Loucy (cell line): ENCODE results near the gene CACFD1.

Experiments used
- H2AFZ ChIP-seq: fragments of 200-600 bp; sonication (generic); 2 replicates; pipeline ENCODE4 v1.6.0; 2016; ENCODE audit warnings: antibody characterized with exemption, mild to moderate bottlenecking, low read length, moderate library complexity
- H3F3A ChIP-seq: fragments of 200-600 bp; 2 replicates; pipeline ENCODE4 v1.6.0; 2016; ENCODE audit warnings: antibody characterized with exemption, low read depth, mild to moderate bottlenecking
- H3K27me3 ChIP-seq: fragments of 200-600 bp; sonication (generic); 2 replicates; pipeline ENCODE4 v1.6.1; 2014; ENCODE audit warnings: low read length, mild to moderate bottlenecking; ENCODE audit not compliant: insufficient read depth, poor library complexity, severe bottlenecking
- H3K36me3 ChIP-seq: fragments of 200-600 bp; sonication (generic); 2 replicates; pipeline ENCODE4 v1.6.1; 2016; ENCODE audit warnings: low read length; ENCODE audit not compliant: insufficient read depth
- H3K4me1 ChIP-seq: fragments of 200-600 bp; sonication (generic); 2 replicates; pipeline ENCODE4 v1.5.1; 2014; ENCODE audit warnings: low read length, mild to moderate bottlenecking; ENCODE audit not compliant: insufficient read depth, poor library complexity, severe bottlenecking
- H3K4me2 ChIP-seq: fragments of 200-600 bp; sonication (generic); 2 replicates; pipeline ENCODE4 v1.6.0; 2014; ENCODE audit warnings: antibody characterized with exemption, low read length, low read depth, mild to moderate bottlenecking; ENCODE audit not compliant: poor library complexity, severe bottlenecking
- H3K4me3 ChIP-seq: fragments of 200-600 bp; sonication (generic); 2 replicates; pipeline ENCODE4 v1.5.1; 2014; ENCODE audit warnings: low read length, mild to moderate bottlenecking, mixed read lengths; ENCODE audit not compliant: poor library complexity, severe bottlenecking
- H3K79me2 ChIP-seq: fragments of 200-600 bp; sonication (generic); 2 replicates; pipeline ENCODE4 v1.6.1; 2014; ENCODE audit warnings: low read length; ENCODE audit not compliant: insufficient read depth
- H3K9ac ChIP-seq: fragments of 200-600 bp; sonication (generic); 2 replicates; pipeline ENCODE4 v1.6.0; 2014; ENCODE audit warnings: mild to moderate bottlenecking, low read depth, low read length, moderate library complexity; ENCODE audit not compliant: poor library complexity, severe bottlenecking
- H3K9me2 ChIP-seq: fragments of 200-600 bp; sonication (generic); replicated peaks from 2 replicates; pipeline ENCODE4 v1.6.1; 2016; ENCODE audit warnings: low read depth, low read length, mixed read lengths
- H3K9me3 ChIP-seq: fragments of 200-600 bp; sonication (generic); 2 replicates; pipeline ENCODE4 v1.6.1; 2014; ENCODE audit warnings: mild to moderate bottlenecking, antibody characterized with exemption, low read length, low read depth; ENCODE audit not compliant: insufficient read depth
- H4K20me1 ChIP-seq: fragments of 200-600 bp; sonication (generic); 2 replicates; pipeline ENCODE4 v1.6.0; 2014; ENCODE audit warnings: antibody characterized with exemption, low read length, mild to moderate bottlenecking; ENCODE audit not compliant: insufficient read depth, poor library complexity, severe bottlenecking
- EZH2phosphoT487 ChIP-seq: fragments of 200-600 bp; IDR thresholded peaks from 2 replicates; pipeline ENCODE4 v1.6.1; 2018; ENCODE audit warnings: antibody characterized with exemption, mild to moderate bottlenecking, moderate library complexity, borderline replicate concordance
- TF ChIP-seq, protein P1 (sequence below): fragments of 200-600 bp; sonication (generic); conservative IDR thresholded peaks from 2 replicates; pipeline ENCODE4 v1.5.1; 2014; ENCODE audit warnings: mild to moderate bottlenecking, antibody characterized with exemption, low read length

Gene CACFD1

DNA sequence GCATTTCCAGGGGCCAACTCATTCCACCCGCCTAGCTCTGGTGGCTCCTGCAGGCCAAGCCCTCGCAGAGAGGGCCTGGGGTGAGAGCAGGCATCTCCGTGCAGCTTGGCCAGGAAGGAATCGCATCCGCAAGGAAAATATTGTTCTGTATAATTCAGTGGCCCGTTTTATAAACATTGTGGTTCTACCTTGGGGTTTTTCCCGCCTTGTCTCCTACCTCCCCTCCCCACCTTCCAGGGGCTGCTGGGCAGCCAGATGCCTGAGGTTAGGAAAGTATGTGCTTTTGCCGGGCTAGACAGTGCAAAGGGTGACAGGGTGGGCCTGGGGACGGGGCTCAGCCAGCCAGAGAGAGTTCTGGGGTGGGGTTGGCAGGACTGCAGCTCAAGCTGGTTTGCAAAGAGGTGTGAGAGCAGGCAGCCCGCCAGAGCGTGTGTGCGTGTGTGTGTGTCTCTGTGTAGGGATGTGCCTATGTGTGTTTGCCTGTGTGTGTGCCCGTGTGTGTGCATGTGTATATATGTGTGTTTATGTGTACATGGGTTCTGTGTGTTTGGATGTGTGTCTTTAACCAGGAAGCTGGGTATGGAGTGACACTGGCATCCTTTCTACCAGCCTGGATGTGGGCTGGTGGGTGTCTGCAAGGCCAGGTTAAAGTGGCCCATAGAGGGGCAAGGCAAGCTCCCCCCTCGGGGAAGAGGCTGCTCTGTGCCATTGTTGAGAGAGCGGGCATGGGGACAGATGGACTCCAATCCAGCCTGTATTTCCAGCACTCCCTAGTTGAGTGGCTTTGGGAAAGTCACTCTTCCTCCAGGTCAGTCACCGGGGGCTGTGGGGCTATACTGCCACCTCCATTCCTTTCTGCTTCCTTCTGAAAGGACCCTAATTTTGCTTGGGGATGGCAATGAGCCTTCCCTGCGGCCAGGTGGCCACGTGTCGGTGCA is 29.7 kb downstream of the CACFD1 start:
- no peaks in the 10 kb centered on the region for H3K36me3 ChIP-seq
- H2AFZ ChIP-seq, result no peak overlapping the region
- peaks cover 2% of the 10 kb centered on the region for H3K4me1 ChIP-seq
- no peak overlapping the region for H3K4me3 ChIP-seq
- no peaks in the 10 kb centered on the region for H3K9me2 ChIP-seq
- H3K27me3 ChIP-seq, result no peaks in the 10 kb centered on the region
- TF ChIP-seq, protein P1, sequence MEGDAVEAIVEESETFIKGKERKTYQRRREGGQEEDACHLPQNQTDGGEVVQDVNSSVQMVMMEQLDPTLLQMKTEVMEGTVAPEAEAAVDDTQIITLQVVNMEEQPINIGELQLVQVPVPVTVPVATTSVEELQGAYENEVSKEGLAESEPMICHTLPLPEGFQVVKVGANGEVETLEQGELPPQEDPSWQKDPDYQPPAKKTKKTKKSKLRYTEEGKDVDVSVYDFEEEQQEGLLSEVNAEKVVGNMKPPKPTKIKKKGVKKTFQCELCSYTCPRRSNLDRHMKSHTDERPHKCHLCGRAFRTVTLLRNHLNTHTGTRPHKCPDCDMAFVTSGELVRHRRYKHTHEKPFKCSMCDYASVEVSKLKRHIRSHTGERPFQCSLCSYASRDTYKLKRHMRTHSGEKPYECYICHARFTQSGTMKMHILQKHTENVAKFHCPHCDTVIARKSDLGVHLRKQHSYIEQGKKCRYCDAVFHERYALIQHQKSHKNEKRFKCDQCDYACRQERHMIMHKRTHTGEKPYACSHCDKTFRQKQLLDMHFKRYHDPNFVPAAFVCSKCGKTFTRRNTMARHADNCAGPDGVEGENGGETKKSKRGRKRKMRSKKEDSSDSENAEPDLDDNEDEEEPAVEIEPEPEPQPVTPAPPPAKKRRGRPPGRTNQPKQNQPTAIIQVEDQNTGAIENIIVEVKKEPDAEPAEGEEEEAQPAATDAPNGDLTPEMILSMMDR, result no peak
- no peak for TF ChIP-seq EZH2phosphoT487
- H3K4me2 ChIP-seq, result no peak overlapping the region
- no peaks in the 10 kb centered on the region for H3F3A ChIP-seq
- no peaks in the 10 kb centered on the region for H3K79me2 ChIP-seq
- no peaks in the 10 kb centered on the region for H3K9me3 ChIP-seq
- H3K9ac ChIP-seq, result no peak overlapping the region
- H4K20me1 ChIP-seq, result no peaks in the 10 kb centered on the region

DNA sequence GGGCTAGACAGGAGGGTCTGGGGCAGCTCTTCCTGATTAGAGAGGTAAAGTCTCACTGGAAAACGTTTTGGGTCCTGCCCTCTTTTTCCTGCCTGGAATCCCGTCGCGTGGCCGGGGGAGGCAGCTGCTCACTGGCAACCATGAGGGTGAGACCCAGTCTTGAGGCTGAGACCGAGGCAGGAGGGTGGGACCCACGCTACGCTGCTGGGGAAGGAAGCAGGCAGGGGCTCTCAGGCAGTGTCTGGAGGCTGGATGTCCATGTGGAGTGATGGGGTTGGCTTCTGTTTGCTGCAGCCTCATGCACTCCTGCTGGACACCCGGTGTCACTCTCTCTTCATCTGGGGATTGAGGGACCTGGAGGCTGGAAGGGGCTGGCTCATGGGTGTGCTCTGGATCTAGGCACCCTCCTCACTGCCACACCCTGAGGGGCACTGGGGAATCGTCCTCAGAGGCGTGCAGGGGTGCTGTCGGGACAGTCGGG is 30.5 kb downstream of the CACFD1 start:
- Histone ChIP-seq H3K4me1 (no peaks in the 10 kb centered on the region), H3K9me3 (no peaks in the 10 kb centered on the region)

DNA sequence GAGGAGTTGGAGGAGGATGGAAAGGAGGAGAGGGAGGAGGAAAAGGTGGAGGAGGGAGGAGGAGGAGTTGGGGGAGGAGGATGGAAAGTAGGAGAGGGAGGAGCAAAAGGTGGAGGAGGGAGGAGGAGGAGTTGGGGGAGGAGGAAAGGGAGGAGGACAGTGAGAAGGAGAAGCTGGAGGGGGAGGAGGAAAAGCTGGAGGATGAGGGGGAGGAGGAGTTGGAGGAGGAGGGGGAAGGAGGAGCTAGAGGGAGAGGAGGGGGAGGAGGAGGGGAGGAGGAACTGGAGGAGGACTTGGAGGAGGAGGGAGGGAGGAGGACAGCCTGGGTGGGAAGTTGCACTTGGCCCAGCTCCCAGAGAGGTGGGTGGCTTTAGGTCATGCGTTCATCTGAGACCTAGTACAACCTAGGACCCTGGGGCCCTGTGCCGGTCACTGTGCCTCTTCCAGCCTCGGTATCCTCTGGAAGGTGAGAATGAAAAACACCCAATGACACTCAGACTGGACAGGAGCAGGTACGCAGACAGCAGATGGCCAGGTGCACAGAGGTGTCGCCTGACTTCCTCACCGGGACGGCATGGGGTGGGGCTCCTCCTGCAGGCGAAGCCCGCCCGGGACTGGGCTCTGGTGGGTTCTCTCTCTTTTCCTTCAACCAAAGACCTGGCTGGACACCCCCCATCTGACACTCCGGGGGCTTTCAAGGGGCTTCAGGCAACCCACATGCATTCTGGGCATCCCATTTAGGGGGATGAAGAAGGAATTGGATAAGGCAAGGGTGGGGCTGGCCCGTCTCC is 31.3 kb downstream of the CACFD1 start:
- Histone ChIP-seq H4K20me1 (no peaks in the 10 kb centered on the region), H3K4me3 (no peak overlapping the region), H3K4me2 (no peak overlapping the region), H3F3A (no peaks in the 10 kb centered on the region), H3K9me2 (no peaks in the 10 kb centered on the region), H3K4me1 (no peaks in the 10 kb centered on the region), H2AFZ (no peak overlapping the region), H3K27me3 (no peaks in the 10 kb centered on the region), H3K79me2 (no peaks in the 10 kb centered on the region), H3K9ac (no peak overlapping the region), H3K36me3 (no peaks in the 10 kb centered on the region), H3K9me3 (no peaks in the 10 kb centered on the region)
- no peak for TF ChIP-seq EZH2phosphoT487
- TF ChIP-seq, protein P1, result no peak

More for the DNA sequence above, 30.5 kb downstream of the CACFD1 start:
- no peaks in the 10 kb centered on the region for H4K20me1 ChIP-seq
- no peak overlapping the region for H3K9ac ChIP-seq
- H3K27me3 ChIP-seq, result no peaks in the 10 kb centered on the region
- H2AFZ ChIP-seq, result no peak overlapping the region
- no peak overlapping the region for H3K4me3 ChIP-seq
- TF ChIP-seq EZH2phosphoT487, result no peak
- TF ChIP-seq, protein P1, result no peak
- H3K4me2 ChIP-seq, result no peak overlapping the region
- no peaks in the 10 kb centered on the region for H3K36me3 ChIP-seq
- H3K79me2 ChIP-seq, result no peaks in the 10 kb centered on the region
- no peaks in the 10 kb centered on the region for H3K9me2 ChIP-seq
- H3F3A ChIP-seq, result no peaks in the 10 kb centered on the region
